IMR-90 (cell line): ENCODE results near the gene HVCN1. TPM values are rescaled to one million over a fixed set of nuclear protein-coding genes. Genes with fewer than 3 reads are reported as not detected.
"Not testable (repeated sequence)": the region's sequence is repeated elsewhere in the genome, so short reads cannot be mapped to it uniquely, and the experiment has no call there.

ENCODE experiments used
- ATAC-seq: fragments of 200-7000 bp; cut with Tn5 transposase; 2 replicates; pipeline ENCODE4 v1.9.1; 2020; ENCODE audit warnings: low read depth, mild to moderate bottlenecking, moderate library complexity
- BruUV-seq: library from RNA; stranded (reverse); fragments of 400-500 nt; replicated peaks from 2 replicates; lab custom pipeline; 2021; lab: Mats Ljungman, UMichigan
- CTCF ChIA-PET: fragments of 300-600 bp; formaldehyde crosslinking; extraction: SDS; loops from one replicate; lab custom pipeline; 2021; ENCODE audit warnings: antibody characterized with exemption; lab: Yijun Ruan, JAX
- POLR2A ChIA-PET: fragments of 300-600 bp; sonication (Branson Sonifier 250); formaldehyde crosslinking; loops from one replicate; lab custom pipeline; 2022; ENCODE audit warnings: antibody characterized with exemption; ENCODE audit not compliant: unreplicated experiment; lab: Charles Lee
- DNase-seq: peaks from one replicate; pipeline ENCODE4 v3.0.0; 2013
- H2AFZ ChIP-seq: replicated peaks from 2 replicates; pipeline ENCODE3; 2013; ENCODE audit warnings: low read length, mild to moderate bottlenecking; ENCODE audit not compliant: poor library complexity
- H2AK5ac ChIP-seq: 2 replicates; pipeline ENCODE4 v1.6.1; 2013; ENCODE audit warnings: low read depth, low read length, inconsistent platforms
- H2AK9ac ChIP-seq: replicated peaks from 2 replicates; pipeline ENCODE3; 2013; ENCODE audit warnings: mild to moderate bottlenecking, low read depth, low read length, moderate library complexity; ENCODE audit not compliant: poor library complexity
- H2BK120ac ChIP-seq: 2 replicates; pipeline ENCODE4 v1.6.1; 2013; ENCODE audit warnings: low read depth, low read length, inconsistent platforms
- H2BK15ac ChIP-seq: 3 replicates; pipeline ENCODE4 v1.6.1; 2013; ENCODE audit warnings: low read depth, low read length, inconsistent platforms
- H2BK20ac ChIP-seq: 2 replicates; pipeline ENCODE4 v1.6.1; 2013; ENCODE audit warnings: low read depth, mild to moderate bottlenecking, inconsistent platforms, low read length, moderate library complexity
- H2BK5ac ChIP-seq: 2 replicates; pipeline ENCODE4 v1.6.1; 2013; ENCODE audit warnings: mild to moderate bottlenecking, low read depth, low read length, inconsistent platforms; ENCODE audit not compliant: poor library complexity, severe bottlenecking
- H3K14ac ChIP-seq: replicated peaks from 2 replicates; pipeline ENCODE4 v1.6.1; 2013; ENCODE audit warnings: low read depth, low read length, inconsistent platforms
- H3K18ac ChIP-seq: 2 replicates; pipeline ENCODE4 v1.6.1; 2013; ENCODE audit warnings: low read depth, low read length, control low read depth
- H3K23ac ChIP-seq: 2 replicates; pipeline ENCODE4 v1.6.1; 2013; ENCODE audit warnings: low read depth, low read length, inconsistent platforms
- H3K27ac ChIP-seq: 2 replicates; pipeline ENCODE4 v1.5.1; 2013; ENCODE audit warnings: mild to moderate bottlenecking, control low read depth, low read length; ENCODE audit not compliant: insufficient read depth
- H3K27me3 ChIP-seq: 2 replicates; pipeline ENCODE4 v1.6.1; 2013; ENCODE audit warnings: low read length; ENCODE audit not compliant: control insufficient read depth, insufficient read depth
- H3K36me3 ChIP-seq: 2 replicates; pipeline ENCODE4 v1.6.1; 2013; ENCODE audit warnings: low read length, mixed read lengths; ENCODE audit not compliant: control insufficient read depth, insufficient read depth
- H3K4ac ChIP-seq: 2 replicates; pipeline ENCODE4 v1.6.1; 2013; ENCODE audit warnings: low read depth, low read length, inconsistent platforms
- H3K4me1 ChIP-seq: 2 replicates; pipeline ENCODE4 v1.6.1; 2013; ENCODE audit warnings: low read length, mixed read lengths; ENCODE audit not compliant: control insufficient read depth, insufficient read depth
- H3K4me2 ChIP-seq: 2 replicates; pipeline ENCODE4 v1.6.1; 2013; ENCODE audit warnings: low read depth, mild to moderate bottlenecking, control low read depth, low read length, moderate library complexity
- H3K4me3 ChIP-seq: 2 replicates; pipeline ENCODE4 v1.5.1; 2013; ENCODE audit warnings: low read depth, mild to moderate bottlenecking, control low read depth, low read length, moderate library complexity; ENCODE audit not compliant: insufficient read depth
- H3K56ac ChIP-seq: 2 replicates; pipeline ENCODE4 v1.6.1; 2013; ENCODE audit warnings: low read length, inconsistent platforms; ENCODE audit not compliant: insufficient read depth; ENCODE audit errors: extremely low read depth
- H3K79me1 ChIP-seq, 2 experiments: 2 replicates each; pipeline ENCODE4 v1.6.1; 2013; ENCODE audit warnings: low read length in 2 of 2, inconsistent platforms in 1 of 2, low read depth in 1 of 2
- H3K9ac ChIP-seq: 2 replicates; pipeline ENCODE4 v1.6.1; 2013; ENCODE audit warnings: low read depth, low read length, control low read depth
- H3K9me1 ChIP-seq: 2 replicates; pipeline ENCODE4 v1.6.1; 2013; ENCODE audit warnings: low read length, inconsistent platforms; ENCODE audit not compliant: insufficient read depth
- H3K9me3 ChIP-seq: 2 replicates; pipeline ENCODE4 v1.6.1; 2013; ENCODE audit warnings: low read length; ENCODE audit not compliant: control insufficient read depth, insufficient read depth
- H4K20me1 ChIP-seq: 2 replicates; pipeline ENCODE4 v1.6.1; 2013; ENCODE audit warnings: low read length, inconsistent platforms; ENCODE audit not compliant: insufficient read depth
- H4K5ac ChIP-seq: 2 replicates; pipeline ENCODE4 v1.6.1; 2013; ENCODE audit warnings: mild to moderate bottlenecking, low read depth, low read length, control low read depth
- H4K8ac ChIP-seq, 2 experiments: 2 replicates each; pipeline ENCODE4 v1.6.1; 2013; ENCODE audit warnings: low read depth in 2 of 2, low read length in 2 of 2, control low read depth in 1 of 2, inconsistent platforms in 1 of 2
- H4K91ac ChIP-seq: 2 replicates; pipeline ENCODE4 v1.6.1; 2013; ENCODE audit warnings: low read depth, low read length, inconsistent platforms; ENCODE audit not compliant: insufficient read depth
- CEBPB ChIP-seq: IDR thresholded peaks from 2 replicates; pipeline ENCODE4 v1.6.1; 2012; ENCODE audit warnings: low read depth, low read length, improper control_type of control experiment
- RAD21 ChIP-seq: IDR thresholded peaks from 2 replicates; pipeline ENCODE4 v1.6.1; 2012; ENCODE audit warnings: low read length, improper control_type of control experiment
- SMC3 ChIP-seq: fragments of 150-350 bp; IDR thresholded peaks from 2 replicates; pipeline ENCODE4 v1.6.1; 2016; ENCODE audit warnings: low read depth, mild to moderate bottlenecking, antibody characterized with exemption, low read length, moderate library complexity
- WGBS, 2 experiments: methylation state at CpG; one replicate each; pipeline versions ENCODE4 v1.1.5 to v1.1.7; 2013; ENCODE audit warnings: missing lambda C conversion rate in 2 of 2; ENCODE audit not compliant: insufficient read length in 1 of 2; ENCODE audit errors: extremely low coverage in 2 of 2; 5-methylcytosine and 5-hydroxymethylcytosine counted together
- dilution Hi-C: fragments of 300-500 bp; cut with HindIII; formaldehyde crosslinking; loops from one replicate; pipeline ENCODE4 v1.14.3; 2018; ENCODE audit warnings: low sequenced_read_pairs; ENCODE audit not compliant: unreplicated experiment
- in situ Hi-C: fragments of 300-500 bp; cut with MboI; formaldehyde crosslinking; loops from 3 replicates; pipeline ENCODE4 v1.14.3; 2019; ENCODE audit warnings: low sequenced_read_pairs, inconsistent platforms, mixed read lengths
- intact Hi-C: fragments of 100-400 bp; cut with micrococcal nuclease; formaldehyde crosslinking; loops from 2 replicates; pipeline ENCODE4 v1.10.0; 2022
- polyA plus RNA-seq, 3 experiments: library from polyadenylated mRNA; depleted of rRNA; stranded (reverse); fragments of >200 nt; gene quantifications; 2 replicates each; pipeline ENCODE4 v1.2.3, GENCODE V29; 2012; ENCODE audit warnings: low replicate concordance in 1 of 3
- total RNA-seq: library from RNA; depleted of rRNA; stranded (reverse); fragments of >200 nt; gene quantifications from 2 replicates; pipeline ENCODE4 v1.2.3, GENCODE V29; 2012
- TF ChIP-seq, protein P1 (sequence below): conservative IDR thresholded peaks from 2 replicates; pipeline ENCODE4 v1.5.1; 2012; ENCODE audit warnings: mild to moderate bottlenecking, low read depth, low read length, improper control_type of control experiment

Gene HVCN1
- total and polyA plus RNA-seq, 2 of the 4 experiments (the other 2 are of a cell fraction), result 1.9 to 2.0 TPM

DNA sequence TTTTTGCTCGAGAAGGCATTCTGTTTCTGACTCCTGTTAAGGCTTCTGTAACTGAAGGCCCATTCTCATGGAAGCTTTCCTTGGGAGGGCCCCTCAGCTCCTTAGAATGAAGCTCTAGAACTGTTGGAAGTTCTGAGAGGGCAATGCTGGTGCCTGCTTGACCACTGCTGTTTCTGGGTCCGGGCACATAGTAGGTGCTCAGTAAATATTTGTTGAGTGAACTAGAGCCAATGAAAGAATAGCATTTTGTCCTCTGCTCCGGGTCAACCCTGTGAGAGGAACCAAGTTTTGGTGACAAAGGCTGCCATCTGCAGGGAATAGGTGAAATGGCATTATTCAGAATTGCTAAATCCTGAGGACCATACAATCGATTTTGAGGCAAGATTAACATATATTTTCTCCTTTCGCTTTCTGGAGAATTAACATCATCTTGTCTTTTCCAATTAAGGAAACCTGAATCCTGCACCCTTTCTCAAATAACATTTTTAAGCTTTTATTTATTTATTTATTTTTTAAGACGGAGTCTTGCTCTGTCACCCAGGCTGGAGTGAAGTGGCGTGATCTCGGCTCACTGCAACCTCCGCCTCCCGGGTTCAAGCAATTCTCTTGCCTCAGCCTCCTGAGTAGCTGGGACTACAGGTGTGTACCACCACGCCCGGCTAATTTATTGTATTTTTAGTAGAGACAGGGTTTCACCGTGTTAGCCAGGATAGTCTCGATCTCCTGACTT, 86.7 kb downstream of the HVCN1 start:
- WGBS, 2 experiments, result 100% methylated on average over 1 of the region's 14 CpGs; no CpG with 5 or more reads in 1 of the 2 experiments
- H3K23ac ChIP-seq, H2BK120ac ChIP-seq, H4K8ac ChIP-seq, H2BK15ac ChIP-seq, H2AK5ac ChIP-seq, H4K20me1 ChIP-seq, H4K5ac ChIP-seq, H2AFZ ChIP-seq, H4K91ac ChIP-seq, H3K4me1 ChIP-seq, H3K14ac ChIP-seq, H2BK20ac ChIP-seq, H3K9me1 ChIP-seq, BruUV-seq, dilution Hi-C loops, H3K9ac ChIP-seq, H3K4me3 ChIP-seq, H3K79me1 ChIP-seq, H3K4me2 ChIP-seq, H3K27ac ChIP-seq, H3K36me3 ChIP-seq, H3K27me3 ChIP-seq, H3K4ac ChIP-seq, H2BK5ac ChIP-seq, H2AK9ac ChIP-seq, H3K9me3 ChIP-seq, H3K18ac ChIP-seq, H3K56ac ChIP-seq: not testable (repeated sequence)
- in situ Hi-C loops, result loop anchor here (5.0 kb wide), 1 partner anchor 145 kb away; no protein-coding TSS in a partner anchor
- DNase-seq, result peak; percentile 56
- intact Hi-C loops, result loop anchor here (1.0 to 2.0 kb wide), 4 partner anchors 90 to 287 kb away; partner anchors contain the start of gene ARPC3
- CTCF ChIA-PET, result interaction anchor here (0.5 to 3.1 kb wide), 20 partner anchors 9 to 807 kb away, joined by 3 to 13 read pairs (median 4); partner anchors contain the start of genes ARPC3, FAM216A, GPN3 and TCTN1
- TF ChIP-seq CEBPB, result peak; percentile 59
- peak; percentile 85 for TF ChIP-seq RAD21
- TF ChIP-seq, protein P1, sequence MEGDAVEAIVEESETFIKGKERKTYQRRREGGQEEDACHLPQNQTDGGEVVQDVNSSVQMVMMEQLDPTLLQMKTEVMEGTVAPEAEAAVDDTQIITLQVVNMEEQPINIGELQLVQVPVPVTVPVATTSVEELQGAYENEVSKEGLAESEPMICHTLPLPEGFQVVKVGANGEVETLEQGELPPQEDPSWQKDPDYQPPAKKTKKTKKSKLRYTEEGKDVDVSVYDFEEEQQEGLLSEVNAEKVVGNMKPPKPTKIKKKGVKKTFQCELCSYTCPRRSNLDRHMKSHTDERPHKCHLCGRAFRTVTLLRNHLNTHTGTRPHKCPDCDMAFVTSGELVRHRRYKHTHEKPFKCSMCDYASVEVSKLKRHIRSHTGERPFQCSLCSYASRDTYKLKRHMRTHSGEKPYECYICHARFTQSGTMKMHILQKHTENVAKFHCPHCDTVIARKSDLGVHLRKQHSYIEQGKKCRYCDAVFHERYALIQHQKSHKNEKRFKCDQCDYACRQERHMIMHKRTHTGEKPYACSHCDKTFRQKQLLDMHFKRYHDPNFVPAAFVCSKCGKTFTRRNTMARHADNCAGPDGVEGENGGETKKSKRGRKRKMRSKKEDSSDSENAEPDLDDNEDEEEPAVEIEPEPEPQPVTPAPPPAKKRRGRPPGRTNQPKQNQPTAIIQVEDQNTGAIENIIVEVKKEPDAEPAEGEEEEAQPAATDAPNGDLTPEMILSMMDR, result peak; percentile 78
- peak; percentile 93 for TF ChIP-seq SMC3
- ATAC-seq, result peak; percentile 94
- POLR2A ChIA-PET, result interaction anchor here (0.6 kb wide), 1 partner anchor 102 kb away, joined by 6 read pairs; no protein-coding TSS in a partner anchor
